GM12801 (cell line): ENCODE data around the gene PHLDB2.

Source experiments
- CTCF ChIP-seq: IDR thresholded peaks from one replicate; pipeline ENCODE4 v1.5.1; 2011; ENCODE audit warnings: control low read depth; ENCODE audit not compliant: insufficient read length; ENCODE audit errors: extremely low read depth

Gene PHLDB2

DNA sequence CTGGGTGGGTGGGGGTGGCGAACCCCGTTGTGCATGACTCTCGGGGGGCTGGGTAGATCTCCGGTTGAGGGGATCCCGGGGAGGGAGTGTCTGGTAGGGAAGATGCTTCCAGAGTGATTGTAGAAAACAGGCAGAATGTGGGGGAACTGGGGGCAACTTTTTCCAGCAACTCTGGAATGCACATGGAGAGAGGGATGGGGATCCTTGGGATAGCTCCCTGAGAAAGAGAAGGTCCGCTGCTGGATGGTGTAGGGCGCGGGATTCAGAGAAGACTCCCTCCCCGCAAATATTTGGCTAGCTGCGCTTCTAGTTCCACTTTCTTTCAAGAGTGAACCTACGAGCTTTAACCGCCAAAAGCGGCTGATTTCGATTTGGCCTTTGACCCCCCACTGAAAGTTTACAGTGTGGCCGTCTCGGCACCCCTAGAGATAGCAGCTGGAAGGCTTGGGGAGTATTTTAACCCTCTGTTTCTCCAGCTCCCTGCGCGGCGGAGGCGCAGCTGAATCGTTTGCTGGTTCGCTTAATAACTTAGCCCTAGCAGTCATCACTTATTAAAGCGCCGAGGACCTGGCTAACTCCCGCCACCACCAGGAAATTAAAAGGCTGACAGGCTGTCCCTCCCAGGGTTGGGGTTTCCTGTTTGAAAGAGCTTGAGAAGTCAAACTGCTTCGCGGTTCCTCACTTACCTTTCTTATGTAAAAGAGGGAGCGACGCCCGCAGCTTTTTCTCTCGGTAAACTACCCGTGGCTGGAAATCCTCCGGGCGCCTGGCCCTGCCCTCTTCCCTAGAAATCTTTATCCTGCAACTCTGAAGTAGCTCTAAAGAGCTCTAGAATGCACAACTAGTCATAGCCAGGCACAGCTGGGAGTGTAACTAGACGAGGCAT is 1.2 kb downstream of the PHLDB2 start:
- no peak for TF ChIP-seq CTCF

- TF ChIP-seq CTCF, result no peak
These were observed 2.3 kb downstream of the PHLDB2 start for GRCh38 chr3:111861391-111861790.

- no peak for TF ChIP-seq CTCF
These were observed 3.4 kb downstream of the PHLDB2 start for GRCh38 chr3:111862415-111862814.

DNA sequence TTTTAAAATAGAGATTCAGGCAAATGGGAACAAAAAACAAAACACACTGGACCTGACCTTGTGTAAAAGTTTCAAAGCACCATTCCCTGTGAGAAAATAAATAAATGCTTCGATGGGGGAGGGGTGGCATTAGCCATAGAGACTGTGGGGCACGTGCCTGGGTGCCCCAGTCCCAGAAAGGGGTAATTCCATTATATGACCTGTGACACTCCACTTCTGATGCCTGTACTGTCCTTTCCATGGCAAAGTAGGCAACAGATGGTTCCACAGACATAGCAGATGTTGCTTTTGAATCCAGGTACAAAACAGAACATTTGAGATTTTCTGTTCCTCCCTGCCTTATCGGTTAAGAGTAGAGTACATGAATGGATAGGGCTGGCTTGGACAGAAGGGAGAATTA is 3.9 kb downstream of the PHLDB2 start:
- no peak for TF ChIP-seq CTCF

DNA sequence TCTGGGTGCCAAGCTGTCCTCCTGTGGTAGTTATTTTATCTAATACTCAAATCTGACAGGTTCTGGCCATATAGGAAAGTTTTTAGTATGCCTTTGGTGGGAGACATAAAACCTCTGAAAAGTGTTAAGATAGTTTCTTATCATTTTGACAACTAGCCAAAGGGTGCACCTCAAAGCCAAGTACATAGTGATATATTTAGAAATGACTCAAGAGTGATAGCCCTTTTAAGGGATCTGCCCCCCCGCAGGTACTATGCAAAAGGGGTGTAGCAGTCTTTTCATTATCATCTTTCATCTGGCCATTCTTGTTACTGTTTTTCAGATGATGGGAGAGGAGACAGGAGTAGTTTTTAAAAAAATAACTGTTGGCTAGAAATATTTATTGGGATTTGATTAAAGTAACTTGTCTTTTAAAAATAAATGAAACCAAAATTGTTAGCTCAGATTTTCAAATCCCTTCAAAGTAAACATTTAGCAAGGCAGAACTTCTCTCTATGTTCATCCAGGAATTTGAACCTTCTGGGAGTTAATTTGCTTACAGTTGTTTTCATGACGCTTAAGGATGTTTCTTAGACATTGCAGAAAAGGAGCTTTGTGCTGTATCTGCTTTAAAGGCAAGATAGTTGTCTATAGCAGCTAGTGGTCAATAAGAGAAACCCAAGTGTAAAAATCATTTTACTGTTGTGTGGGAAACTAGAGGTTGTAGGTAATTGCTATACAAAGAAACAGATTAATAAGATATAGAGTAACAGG is 5.1 kb downstream of the PHLDB2 start:
- no peak for TF ChIP-seq CTCF

DNA sequence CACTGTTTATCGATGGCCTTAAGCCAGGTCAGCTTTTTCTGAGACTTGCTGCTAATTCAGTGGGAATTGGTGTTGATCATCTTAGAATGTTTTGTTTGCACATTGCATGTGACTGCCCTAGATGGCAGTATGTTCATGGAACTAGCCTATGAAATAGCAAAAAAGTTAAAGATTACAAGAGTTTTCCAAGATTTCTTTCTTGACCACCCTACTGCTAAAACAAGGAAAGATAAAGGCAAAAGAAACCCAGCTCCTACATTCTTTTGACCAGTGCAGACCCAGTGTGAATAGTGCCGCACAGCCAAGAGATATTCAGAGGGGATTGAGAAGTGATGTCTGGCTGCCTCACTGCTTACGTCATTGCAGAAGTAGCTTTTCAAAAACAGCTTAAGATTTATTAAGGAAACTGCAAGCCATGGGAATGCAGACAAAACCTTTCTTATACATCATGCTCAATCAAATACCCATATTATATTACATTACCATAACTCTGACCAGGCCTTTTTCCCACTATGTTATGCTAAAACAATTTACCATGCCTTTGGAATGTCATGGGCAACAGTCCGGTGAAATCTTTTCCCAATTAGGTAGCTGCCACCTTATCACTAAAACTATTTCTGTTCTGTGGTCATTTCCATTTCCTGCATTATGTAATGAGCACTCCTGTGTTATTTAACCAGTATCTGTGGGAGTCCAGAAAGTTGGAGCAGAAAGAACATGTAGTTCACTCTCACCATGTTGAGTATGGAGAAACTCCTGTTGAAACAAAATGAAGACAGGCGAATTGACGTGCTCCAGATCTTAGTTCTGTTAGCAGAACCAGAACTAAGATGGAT is 6.0 kb downstream of the PHLDB2 start:
- TF ChIP-seq CTCF, result no peak
